OCI-LY7 (cell line): ENCODE data around the gene BTNL2. TPM values are rescaled to one million over a fixed set of nuclear protein-coding genes. Genes with fewer than 3 reads are reported as not detected.
A peak's percentile ranks its signal among the peaks of the same experiment; 100 is the strongest.

ENCODE experiments used
- BruUV-seq: library from RNA; stranded (reverse); fragments of 400-500 nt; replicated peaks from 2 replicates; lab custom pipeline; 2021; lab: Mats Ljungman, UMichigan
- CTCF ChIA-PET: fragments of 300-600 bp; sonication (Branson Sonifier 250); formaldehyde crosslinking; loops from one replicate; lab custom pipeline; 2022; ENCODE audit warnings: antibody characterized with exemption; ENCODE audit not compliant: unreplicated experiment; lab: Charles Lee
- POLR2A ChIA-PET: fragments of 300-600 bp; sonication (Branson Sonifier 250); formaldehyde crosslinking; loops from one replicate; lab custom pipeline; 2022; ENCODE audit warnings: antibody characterized with exemption; lab: Charles Lee
- DNase-seq: peaks from one replicate; pipeline ENCODE4 v3.0.0-alpha.2; 2015; ENCODE audit warnings: low spot score
- H2AFZ ChIP-seq: fragments of 200-600 bp; sonication (generic), shearing (Covaris generic); 2 replicates; pipeline ENCODE4 v1.6.1; 2014; ENCODE audit warnings: mild to moderate bottlenecking, antibody characterized with exemption, low read length, moderate library complexity
- H3K27ac ChIP-seq: fragments of 200-600 bp; sonication (generic); 2 replicates; pipeline ENCODE4 v1.5.1; 2014; ENCODE audit warnings: mixed run types, low read depth, mild to moderate bottlenecking, moderate library complexity, low read length, inconsistent platforms; ENCODE audit not compliant: poor library complexity, severe bottlenecking
- H3K36me3 ChIP-seq: fragments of 200-600 bp; sonication (generic); 2 replicates; pipeline ENCODE4 v1.6.1; 2014; ENCODE audit warnings: mild to moderate bottlenecking, antibody characterized with exemption, low read length, moderate library complexity, mixed read lengths; ENCODE audit not compliant: insufficient read depth
- H3K4me1 ChIP-seq: fragments of 200-600 bp; sonication (generic); 2 replicates; pipeline ENCODE4 v1.5.1; 2014; ENCODE audit warnings: mild to moderate bottlenecking, low read length; ENCODE audit not compliant: insufficient read depth, poor library complexity, severe bottlenecking
- H3K4me2 ChIP-seq: fragments of 200-600 bp; sonication (generic); 2 replicates; pipeline ENCODE4 v1.6.1; 2014; ENCODE audit warnings: mild to moderate bottlenecking, low read length
- H3K4me3 ChIP-seq: fragments of 200-600 bp; sonication (generic); 2 replicates; pipeline ENCODE4 v1.5.1; 2014; ENCODE audit warnings: mild to moderate bottlenecking, low read depth, low read length; ENCODE audit not compliant: poor library complexity, severe bottlenecking
- H3K79me2 ChIP-seq: fragments of 200-600 bp; sonication (generic); 2 replicates; pipeline ENCODE4 v1.6.1; 2016; ENCODE audit warnings: low read depth, mild to moderate bottlenecking, low read length, moderate library complexity, mixed read lengths; ENCODE audit not compliant: insufficient read depth
- H3K9me2 ChIP-seq: fragments of 200-600 bp; sonication (generic); 2 replicates; pipeline ENCODE4 v1.6.1; 2016; ENCODE audit warnings: mild to moderate bottlenecking, low read length, mixed read lengths; ENCODE audit not compliant: insufficient read depth
- H3K9me3 ChIP-seq: fragments of 200-600 bp; sonication (generic); 2 replicates; pipeline ENCODE4 v1.6.1; 2014; ENCODE audit warnings: mild to moderate bottlenecking, mixed run types, low read length, mixed read lengths
- H4K20me1 ChIP-seq: fragments of 200-600 bp; sonication (generic); 2 replicates; pipeline ENCODE4 v1.6.1; 2014; ENCODE audit warnings: mild to moderate bottlenecking, antibody characterized with exemption, low read length, moderate library complexity, mixed read lengths; ENCODE audit not compliant: insufficient read depth
- EZH2phosphoT487 ChIP-seq: fragments of 200-600 bp; sonication (generic); IDR thresholded peaks from 2 replicates; pipeline ENCODE4 v1.6.1; 2018; ENCODE audit warnings: low read depth, borderline replicate concordance, mild to moderate bottlenecking, mixed run types, antibody characterized with exemption, low read length, moderate library complexity, mixed read lengths
- intact Hi-C: fragments of 100-400 bp; cut with micrococcal nuclease; formaldehyde crosslinking; loops from one replicate; pipeline ENCODE4 v1.10.0; 2022; ENCODE audit not compliant: unreplicated experiment
- total RNA-seq, 2 experiments: library from RNA; depleted of rRNA in 1 of 2; stranded (reverse); fragments of >200 nt in 1 of 2; shearing (Covaris generic) in 1 of 2; gene quantifications; 2 replicates each; pipeline ENCODE4 v1.2.3, GENCODE V29; 2014 to 2022
- TF ChIP-seq, protein P1 (sequence below): fragments of 200-600 bp; sonication (generic); conservative IDR thresholded peaks from 2 replicates; pipeline ENCODE4 v1.5.1; 2014; ENCODE audit warnings: mild to moderate bottlenecking, antibody characterized with exemption, low read length, moderate library complexity, mixed read lengths

Gene BTNL2
- total RNA-seq, 2 experiments from 2014 or later, result 3.1 to 4.9 TPM

- Histone ChIP-seq H3K4me3 (no peak overlapping the region), H3K79me2 (no peaks in the 10 kb centered on the region), H3K9me3 (no peaks in the 10 kb centered on the region), H3K9me2 (no peaks in the 10 kb centered on the region), H3K36me3 (no peaks in the 10 kb centered on the region), H2AFZ (0 out of 2 replicates have a peak overlapping the region, but pooled peaks have one; percentile 4), H3K4me2 (no peak overlapping the region), H4K20me1 (no peaks in the 10 kb centered on the region), H3K4me1 (no peaks in the 10 kb centered on the region), H3K27ac (no peak overlapping the region)
- BruUV-seq, result no TSS peak
- DNase-seq, result no peak
- intact Hi-C loops, result no loop called here
- ChIA-PET CTCF (no interaction called here), POLR2A (interaction anchor here (0.6 to 1.8 kb wide), 6 partner anchors 11 to 443 kb away, joined by 3 to 5 read pairs (median 3); no protein-coding TSS in a partner anchor)
- no peak for TF ChIP-seq EZH2phosphoT487
- TF ChIP-seq, protein P1, sequence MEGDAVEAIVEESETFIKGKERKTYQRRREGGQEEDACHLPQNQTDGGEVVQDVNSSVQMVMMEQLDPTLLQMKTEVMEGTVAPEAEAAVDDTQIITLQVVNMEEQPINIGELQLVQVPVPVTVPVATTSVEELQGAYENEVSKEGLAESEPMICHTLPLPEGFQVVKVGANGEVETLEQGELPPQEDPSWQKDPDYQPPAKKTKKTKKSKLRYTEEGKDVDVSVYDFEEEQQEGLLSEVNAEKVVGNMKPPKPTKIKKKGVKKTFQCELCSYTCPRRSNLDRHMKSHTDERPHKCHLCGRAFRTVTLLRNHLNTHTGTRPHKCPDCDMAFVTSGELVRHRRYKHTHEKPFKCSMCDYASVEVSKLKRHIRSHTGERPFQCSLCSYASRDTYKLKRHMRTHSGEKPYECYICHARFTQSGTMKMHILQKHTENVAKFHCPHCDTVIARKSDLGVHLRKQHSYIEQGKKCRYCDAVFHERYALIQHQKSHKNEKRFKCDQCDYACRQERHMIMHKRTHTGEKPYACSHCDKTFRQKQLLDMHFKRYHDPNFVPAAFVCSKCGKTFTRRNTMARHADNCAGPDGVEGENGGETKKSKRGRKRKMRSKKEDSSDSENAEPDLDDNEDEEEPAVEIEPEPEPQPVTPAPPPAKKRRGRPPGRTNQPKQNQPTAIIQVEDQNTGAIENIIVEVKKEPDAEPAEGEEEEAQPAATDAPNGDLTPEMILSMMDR, result no peak
These were observed 17.8 kb upstream of the BTNL2 start for GRCh38 chr6:32424589-32425300.

DNA sequence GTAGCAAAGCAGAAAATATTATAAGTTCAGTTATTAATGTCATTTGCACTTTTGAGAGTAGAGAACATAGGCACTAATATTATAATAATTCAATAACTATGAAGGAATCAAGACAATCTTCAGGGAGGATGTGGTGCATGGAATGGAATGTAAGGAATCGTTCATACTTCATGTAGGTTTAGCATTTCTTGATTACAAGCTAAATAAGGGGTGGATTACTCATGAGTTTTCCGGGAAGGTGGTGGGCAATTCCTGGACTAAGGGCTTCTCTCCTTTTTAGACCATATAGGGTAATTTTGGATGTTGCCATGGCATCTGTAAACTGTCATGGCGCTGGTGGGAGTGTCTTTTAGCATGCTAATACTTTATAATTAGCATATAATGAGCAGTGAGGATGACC is 9.1 kb upstream of the BTNL2 start:
- intact Hi-C loops, result loop anchor here (5.0 kb wide), 1 partner anchor 451 kb away; no protein-coding TSS in a partner anchor
- POLR2A ChIA-PET, result no interaction called here
- H3K9me2 ChIP-seq, result no peaks in the 10 kb centered on the region
- H3K4me1 ChIP-seq, result peaks cover 9% of the 10 kb centered on the region
- H3K27ac ChIP-seq, result no peak overlapping the region
- H3K4me2 ChIP-seq, result peak overlapping the region; percentile 57
- CTCF ChIA-PET, result no interaction called here
- no peak for DNase-seq
- no peak overlapping the region for H3K4me3 ChIP-seq
- no peaks in the 10 kb centered on the region for H3K36me3 ChIP-seq
- no peaks in the 10 kb centered on the region for H3K79me2 ChIP-seq
- BruUV-seq, result no TSS peak
- H4K20me1 ChIP-seq, result no peaks in the 10 kb centered on the region
- no peaks in the 10 kb centered on the region for H3K9me3 ChIP-seq
- TF ChIP-seq, protein P1, result no peak
- no peak for TF ChIP-seq EZH2phosphoT487
- peak overlapping the region; percentile 70 for H2AFZ ChIP-seq

DNA sequence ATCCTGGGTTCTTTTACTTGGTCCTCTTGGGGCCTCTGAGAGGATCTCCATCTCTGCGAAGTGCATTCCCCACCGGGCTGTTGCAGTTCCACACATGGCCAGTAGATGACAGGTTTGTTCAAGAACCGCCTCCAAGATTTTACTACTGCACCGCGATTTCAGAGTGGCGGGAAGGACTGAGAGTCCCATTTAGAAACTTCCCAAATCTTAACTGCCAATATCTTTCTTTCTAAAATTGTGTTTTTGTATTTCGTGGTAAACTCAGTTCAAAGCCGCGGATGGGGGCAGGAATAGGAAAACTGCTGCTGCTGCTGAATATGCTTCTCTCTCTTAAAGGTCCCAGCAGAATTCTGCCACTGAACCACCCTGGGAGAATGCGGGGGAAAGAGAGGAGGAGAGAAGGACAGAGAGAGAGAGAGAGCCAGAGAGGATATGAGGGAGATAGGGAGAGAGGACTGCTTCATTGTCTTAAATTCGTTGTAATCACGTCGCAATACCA is 8.6 kb upstream of the BTNL2 start:
- H3K36me3 ChIP-seq, result no peaks in the 10 kb centered on the region
- no peaks in the 10 kb centered on the region for H3K79me2 ChIP-seq
- H3K9me2 ChIP-seq, result no peaks in the 10 kb centered on the region
- no peaks in the 10 kb centered on the region for H4K20me1 ChIP-seq
- peak overlapping the region; percentile 57 for H3K4me2 ChIP-seq
- H3K4me3 ChIP-seq, result no peak overlapping the region
- POLR2A ChIA-PET, result no interaction called here
- intact Hi-C loops, result loop anchor here (1.0 to 5.0 kb wide), 3 partner anchors 371 to 452 kb away; no protein-coding TSS in a partner anchor
- peak; percentile 84 for DNase-seq
- no peaks in the 10 kb centered on the region for H3K9me3 ChIP-seq
- BruUV-seq, result no TSS peak
- TF ChIP-seq, protein P1, result peak; percentile 100
- TF ChIP-seq EZH2phosphoT487, result no peak
- CTCF ChIA-PET, result no interaction called here
- H3K4me1 ChIP-seq, result peaks cover 9% of the 10 kb centered on the region
- H3K27ac ChIP-seq, result no peak overlapping the region
- peak overlapping the region; percentile 70 for H2AFZ ChIP-seq
